PFSK-1 (cell line): Measurements from ENCODE around the gene SLC24A3.

ENCODE experiments used
- FOXP2 ChIP-seq: optimal IDR thresholded peaks from 2 replicates; pipeline ENCODE3; 2011; ENCODE audit warnings: borderline replicate concordance, control low read depth, inconsistent platforms; ENCODE audit not compliant: insufficient read depth; ENCODE audit errors: extremely low read length, extremely low read depth
- REST ChIP-seq, 2 experiments: IDR thresholded peaks; 2 replicates each; pipeline versions ENCODE4 v1.6.1 to v1.8.0; 2011 to 2012; ENCODE audit warnings: low read depth in 2 of 2, low read length in 2 of 2, control low read depth in 1 of 2, inconsistent platforms in 1 of 2, mild to moderate bottlenecking in 1 of 2, moderate library complexity in 1 of 2; ENCODE audit not compliant: insufficient read depth in 1 of 2
- SIN3A ChIP-seq: IDR thresholded peaks from 2 replicates; pipeline ENCODE4 v1.6.1; 2012; ENCODE audit warnings: mild to moderate bottlenecking, low read length, moderate library complexity, borderline replicate concordance; ENCODE audit not compliant: insufficient read depth
- TAF1 ChIP-seq: IDR thresholded peaks from 2 replicates; pipeline ENCODE4 v1.6.1; 2012; ENCODE audit warnings: low read length, control low read depth, borderline replicate concordance; ENCODE audit not compliant: insufficient read depth

- no peak for TF ChIP-seq REST (IDR thresholded peaks at IDR 0.05; ENCODE audit: insufficient read depth in 1 of 2, low read depth in 2 of 2, low read length in 2 of 2)
- no peak for TF ChIP-seq TAF1
- no peak for TF ChIP-seq SIN3A
- no peak for TF ChIP-seq FOXP2
Measured at GRCh38 chr20:19692685-19693119, 480.3 kb downstream of the SLC24A3 start.
